ENCODE measurements around the gene PHGDH.

DNA sequence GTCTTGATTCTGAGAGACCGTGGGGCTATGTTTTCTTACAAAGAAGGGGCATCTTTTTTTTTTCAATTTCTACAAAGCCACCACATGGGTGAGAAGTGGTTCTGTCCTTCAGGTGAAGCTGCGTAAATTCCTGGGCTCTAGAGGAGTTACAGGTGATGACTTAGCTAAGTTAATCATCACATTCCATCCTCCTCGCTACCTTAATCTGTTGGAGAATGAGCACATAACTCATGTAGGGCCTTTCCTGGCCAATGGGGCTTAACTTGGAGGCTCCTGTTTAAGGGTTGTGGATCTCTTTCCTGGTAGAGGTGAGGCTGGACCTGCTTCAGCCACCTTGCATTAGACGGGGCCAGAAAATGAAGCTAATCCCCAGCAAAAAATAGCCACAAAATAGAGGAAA is 79.6 kb downstream of the PHGDH start:
- TF ChIP-seq CTCF (CRISPR knock-in tag; IDR thresholded peaks at IDR 0.05) = no peak
- TF ChIP-seq, protein P1, sequence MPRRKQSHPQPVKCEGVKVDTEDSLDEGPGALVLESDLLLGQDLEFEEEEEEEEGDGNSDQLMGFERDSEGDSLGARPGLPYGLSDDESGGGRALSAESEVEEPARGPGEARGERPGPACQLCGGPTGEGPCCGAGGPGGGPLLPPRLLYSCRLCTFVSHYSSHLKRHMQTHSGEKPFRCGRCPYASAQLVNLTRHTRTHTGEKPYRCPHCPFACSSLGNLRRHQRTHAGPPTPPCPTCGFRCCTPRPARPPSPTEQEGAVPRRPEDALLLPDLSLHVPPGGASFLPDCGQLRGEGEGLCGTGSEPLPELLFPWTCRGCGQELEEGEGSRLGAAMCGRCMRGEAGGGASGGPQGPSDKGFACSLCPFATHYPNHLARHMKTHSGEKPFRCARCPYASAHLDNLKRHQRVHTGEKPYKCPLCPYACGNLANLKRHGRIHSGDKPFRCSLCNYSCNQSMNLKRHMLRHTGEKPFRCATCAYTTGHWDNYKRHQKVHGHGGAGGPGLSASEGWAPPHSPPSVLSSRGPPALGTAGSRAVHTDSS (CRISPR knock-in tag; conservative IDR thresholded peaks at IDR 0.05) = no peak
- no peak for TF ChIP-seq KDM5A (IDR thresholded peaks at IDR 0.05; ENCODE audit: borderline replicate concordance, low read length)
- no peak for TF ChIP-seq AFF4 (CRISPR knock-in tag; IDR thresholded peaks at IDR 0.05)
- TF ChIP-seq MYNN (CRISPR knock-in tag; IDR thresholded peaks at IDR 0.05; ENCODE audit: low read depth) = no peak
- no peak for TF ChIP-seq NFYC (CRISPR knock-in tag; IDR thresholded peaks at IDR 0.05)
- no peak for TF ChIP-seq BHLHE40 (IDR thresholded peaks at IDR 0.05; ENCODE audit: low read length)
- TF ChIP-seq, protein P2, sequence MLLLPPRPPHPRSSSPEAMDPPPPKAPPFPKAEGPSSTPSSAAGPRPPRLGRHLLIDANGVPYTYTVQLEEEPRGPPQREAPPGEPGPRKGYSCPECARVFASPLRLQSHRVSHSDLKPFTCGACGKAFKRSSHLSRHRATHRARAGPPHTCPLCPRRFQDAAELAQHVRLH (CRISPR knock-in tag; IDR thresholded peaks at IDR 0.05; ENCODE audit: borderline replicate concordance, low read depth) = no peak
- TF ChIP-seq, protein P3, sequence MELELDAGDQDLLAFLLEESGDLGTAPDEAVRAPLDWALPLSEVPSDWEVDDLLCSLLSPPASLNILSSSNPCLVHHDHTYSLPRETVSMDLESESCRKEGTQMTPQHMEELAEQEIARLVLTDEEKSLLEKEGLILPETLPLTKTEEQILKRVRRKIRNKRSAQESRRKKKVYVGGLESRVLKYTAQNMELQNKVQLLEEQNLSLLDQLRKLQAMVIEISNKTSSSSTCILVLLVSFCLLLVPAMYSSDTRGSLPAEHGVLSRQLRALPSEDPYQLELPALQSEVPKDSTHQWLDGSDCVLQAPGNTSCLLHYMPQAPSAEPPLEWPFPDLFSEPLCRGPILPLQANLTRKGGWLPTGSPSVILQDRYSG (CRISPR knock-in tag; IDR thresholded peaks at IDR 0.05) = no peak
- no peak for TF ChIP-seq ETV5 (CRISPR knock-in tag; IDR thresholded peaks at IDR 0.05; ENCODE audit: borderline replicate concordance)
- TF ChIP-seq PRDM10 (CRISPR knock-in tag; IDR thresholded peaks at IDR 0.05; ENCODE audit: low read depth) = no peak
- TF ChIP-seq ZNF556 (CRISPR knock-in tag; IDR thresholded peaks at IDR 0.05; ENCODE audit: borderline replicate concordance) = no peak
- no peak for TF ChIP-seq HDAC6 (IDR thresholded peaks at IDR 0.05; ENCODE audit: low read depth, low read length)

Measured in HepG2 (cell line).